Sigmoid colon (tissue), 7 donors: ENCODE measurements around the gene CYP26B1. TPM values are rescaled to one million over a fixed set of nuclear protein-coding genes. Genes with fewer than 3 reads are reported as not detected.

Source experiments
- DNase-seq: peaks from one replicate; pipeline ENCODE4 v3.0.0-alpha.2; 2019
- H3K27ac ChIP-seq, 4 donors: fragments of 200-600 bp; sonication (generic); one replicate each; pipeline ENCODE4 v1.5.1; 2016 to 2019; ENCODE audit warnings: mild to moderate bottlenecking in 1 of 4
- H3K27me3 ChIP-seq, 3 donors: fragments of 200-600 bp; sonication (generic); one replicate each; pipeline ENCODE4 v1.5.1; 2019; ENCODE audit warnings: mild to moderate bottlenecking in 1 of 3
- H3K36me3 ChIP-seq, 4 donors: fragments of 200-600 bp; sonication (generic); one replicate each; pipeline ENCODE4 v1.5.1; 2016 to 2019
- H3K4me1 ChIP-seq, 4 donors: fragments of 200-600 bp; sonication (generic); one replicate each; pipeline ENCODE4 v1.5.1; 2017 to 2019
- H3K4me3 ChIP-seq, 4 donors: fragments of 200-600 bp; sonication (generic); one replicate each; pipeline ENCODE4 v1.5.1; 2017 to 2019; ENCODE audit warnings: mild to moderate bottlenecking in 2 of 4, moderate library complexity in 1 of 4
- H3K9me3 ChIP-seq, 4 donors: fragments of 200-600 bp in 3 of 4; sonication (generic) in 3 of 4; one replicate each; pipeline versions ENCODE4 v1.5.1 to v1.6.1; 2013 to 2019
- EP300 ChIP-seq, 4 donors: sonication (generic); formaldehyde crosslinking; IDR thresholded peaks; one replicate each; pipeline ENCODE4 v1.6.1; 2017; ENCODE audit warnings: antibody characterized with exemption in 4 of 4
- POLR2A ChIP-seq, 2 donors: fragments of 450-650 bp; IDR thresholded peaks; one replicate each; pipeline ENCODE4 v1.6.1; 2016; ENCODE audit warnings: antibody characterized with exemption in 2 of 2, mild to moderate bottlenecking in 2 of 2, moderate library complexity in 2 of 2
- POLR2AphosphoS5 ChIP-seq, 4 donors: sonication (generic); formaldehyde crosslinking; IDR thresholded peaks; one replicate each; pipeline ENCODE4 v1.6.1; 2017; ENCODE audit warnings: antibody characterized with exemption in 4 of 4
- WGBS, 2 donors: extraction: QIAGEN DNeasy Blood & Tissue Kit; methylation state at CpG; one replicate each; pipeline ENCODE4 v1.1.7; 2013; 5-methylcytosine and 5-hydroxymethylcytosine counted together
- intact Hi-C: fragments of 100-400 bp; cut with DNase I; formaldehyde crosslinking; loops from one replicate; pipeline ENCODE4 v1.15.1; 2023
- polyA plus RNA-seq, 3 donors: library from polyadenylated mRNA; stranded (reverse); fragments of 200-250 nt; gene quantifications; one replicate each; pipeline ENCODE4 v1.2.3, GENCODE V29; 2013
- total RNA-seq, 4 donors: library from RNA; depleted of rRNA; stranded (reverse); fragments of >200 nt; gene quantifications; one replicate each; pipeline ENCODE4 v1.1.0, GENCODE V29; 2016
- TF ChIP-seq, protein P1 (sequence below), 4 experiments: fragments of 450-650 bp in 3 of 4; fragments of 200-600 bp in 1 of 4; IDR thresholded peaks; one replicate each; pipeline ENCODE4 v1.5.1; 2016 to 2019; ENCODE audit warnings: antibody characterized with exemption in 4 of 4, mild to moderate bottlenecking in 3 of 4, moderate library complexity in 2 of 4
- donor health status: healthy with polysubstance abuse.
- donor health status: Bipolar disorder and iron deficiency.
- donor health status: healthy.

The CYP26B1 gene
- total and polyA plus RNA-seq, 7 donors = 0.46 to 5.0 (median 2.5) TPM

- 79 to 89% methylated on average over 8 of the region's 8 CpGs for WGBS, 2 donors
- Histone ChIP-seq H3K27ac (no peak overlapping the region), H3K4me3 (no peak overlapping the region), H3K27me3 (peaks cover 0 to 19% (median 2%) of the 10 kb centered on the region in 3 donors), H3K9me3 (no peaks in the 10 kb centered on the region), H3K36me3 (no peaks in the 10 kb centered on the region), H3K4me1 (peaks cover 0 to 22% (median 20%) of the 10 kb centered on the region in 4 donors)
- TF ChIP-seq, protein P1, sequence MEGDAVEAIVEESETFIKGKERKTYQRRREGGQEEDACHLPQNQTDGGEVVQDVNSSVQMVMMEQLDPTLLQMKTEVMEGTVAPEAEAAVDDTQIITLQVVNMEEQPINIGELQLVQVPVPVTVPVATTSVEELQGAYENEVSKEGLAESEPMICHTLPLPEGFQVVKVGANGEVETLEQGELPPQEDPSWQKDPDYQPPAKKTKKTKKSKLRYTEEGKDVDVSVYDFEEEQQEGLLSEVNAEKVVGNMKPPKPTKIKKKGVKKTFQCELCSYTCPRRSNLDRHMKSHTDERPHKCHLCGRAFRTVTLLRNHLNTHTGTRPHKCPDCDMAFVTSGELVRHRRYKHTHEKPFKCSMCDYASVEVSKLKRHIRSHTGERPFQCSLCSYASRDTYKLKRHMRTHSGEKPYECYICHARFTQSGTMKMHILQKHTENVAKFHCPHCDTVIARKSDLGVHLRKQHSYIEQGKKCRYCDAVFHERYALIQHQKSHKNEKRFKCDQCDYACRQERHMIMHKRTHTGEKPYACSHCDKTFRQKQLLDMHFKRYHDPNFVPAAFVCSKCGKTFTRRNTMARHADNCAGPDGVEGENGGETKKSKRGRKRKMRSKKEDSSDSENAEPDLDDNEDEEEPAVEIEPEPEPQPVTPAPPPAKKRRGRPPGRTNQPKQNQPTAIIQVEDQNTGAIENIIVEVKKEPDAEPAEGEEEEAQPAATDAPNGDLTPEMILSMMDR (IDR thresholded peaks at IDR 0.05) = no peak
- TF ChIP-seq POLR2AphosphoS5 (IDR thresholded peaks at IDR 0.05) = no peak
- no peak for TF ChIP-seq POLR2A (IDR thresholded peaks at IDR 0.05)
- TF ChIP-seq EP300 (IDR thresholded peaks at IDR 0.05) = no peak
- intact Hi-C loops = no loop called here
- DNase-seq = no peak
Observed at GRCh38 chr2:72139471-72139873, 8.2 kb downstream of the CYP26B1 start.

DNA sequence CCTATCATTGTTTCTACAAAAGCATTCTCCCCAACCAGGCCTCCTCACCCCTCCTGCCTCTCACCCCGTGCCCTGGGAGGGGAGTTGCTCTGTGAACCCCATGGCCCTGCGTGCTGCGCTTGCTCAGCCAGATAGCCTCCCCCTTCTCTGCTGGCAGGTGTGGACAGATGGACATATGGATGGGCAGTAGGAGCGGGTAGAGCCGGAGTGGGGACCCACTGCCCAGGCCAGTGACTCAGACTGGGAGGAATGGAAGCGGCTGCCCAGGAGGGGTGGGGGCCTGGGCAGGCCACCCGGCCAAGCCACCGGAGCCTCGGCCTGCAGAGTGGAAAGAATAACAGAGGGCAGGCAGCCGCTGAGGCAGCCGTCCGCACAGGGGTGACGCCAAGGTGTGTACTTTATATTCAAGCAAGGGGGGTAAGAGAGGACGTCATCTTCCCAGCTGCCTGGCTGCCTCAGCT, 8.7 kb downstream of the CYP26B1 start:
- Histone ChIP-seq H3K27me3 (peaks cover 0 to 14% (median 0%) of the 10 kb centered on the region in 3 donors), H3K36me3 (no peaks in the 10 kb centered on the region), H3K9me3 (no peaks in the 10 kb centered on the region), H3K27ac (no peak overlapping the region), H3K4me3 (no peak overlapping the region), H3K4me1 (peaks cover 0 to 17% (median 14%) of the 10 kb centered on the region in 4 donors)
- WGBS, 2 donors = 43 to 76% methylated on average over 14 of the region's 14 CpGs
- DNase-seq = no peak
- intact Hi-C loops = no loop called here
- TF ChIP-seq, protein P1 (IDR thresholded peaks at IDR 0.05) = no peak
- no peak for TF ChIP-seq POLR2A (IDR thresholded peaks at IDR 0.05)
- no peak for TF ChIP-seq EP300 (IDR thresholded peaks at IDR 0.05)
- TF ChIP-seq POLR2AphosphoS5 (IDR thresholded peaks at IDR 0.05) = no peak

- H3K27ac ChIP-seq = no peak overlapping the region
- 32 to 70% methylated on average over 24 of the region's 24 CpGs for WGBS, 2 donors
- H3K36me3 ChIP-seq = no peaks in the 10 kb centered on the region
- H3K4me3 ChIP-seq = no peak overlapping the region
- peaks cover 0 to 7% (median 0%) of the 10 kb centered on the region in 3 donors for H3K27me3 ChIP-seq
- peaks cover 0 to 10% (median 7%) of the 10 kb centered on the region in 4 donors for H3K4me1 ChIP-seq
- intact Hi-C loops = no loop called here
- H3K9me3 ChIP-seq = no peaks in the 10 kb centered on the region
- TF ChIP-seq, protein P1 (IDR thresholded peaks at IDR 0.05) = no peak
- no peak for TF ChIP-seq EP300 (IDR thresholded peaks at IDR 0.05)
- no peak for TF ChIP-seq POLR2A (IDR thresholded peaks at IDR 0.05)
- TF ChIP-seq POLR2AphosphoS5 (IDR thresholded peaks at IDR 0.05) = no peak
- DNase-seq = peak; percentile 55
Observed at GRCh38 chr2:72138011-72138881, 9.4 kb downstream of the CYP26B1 start.

DNA sequence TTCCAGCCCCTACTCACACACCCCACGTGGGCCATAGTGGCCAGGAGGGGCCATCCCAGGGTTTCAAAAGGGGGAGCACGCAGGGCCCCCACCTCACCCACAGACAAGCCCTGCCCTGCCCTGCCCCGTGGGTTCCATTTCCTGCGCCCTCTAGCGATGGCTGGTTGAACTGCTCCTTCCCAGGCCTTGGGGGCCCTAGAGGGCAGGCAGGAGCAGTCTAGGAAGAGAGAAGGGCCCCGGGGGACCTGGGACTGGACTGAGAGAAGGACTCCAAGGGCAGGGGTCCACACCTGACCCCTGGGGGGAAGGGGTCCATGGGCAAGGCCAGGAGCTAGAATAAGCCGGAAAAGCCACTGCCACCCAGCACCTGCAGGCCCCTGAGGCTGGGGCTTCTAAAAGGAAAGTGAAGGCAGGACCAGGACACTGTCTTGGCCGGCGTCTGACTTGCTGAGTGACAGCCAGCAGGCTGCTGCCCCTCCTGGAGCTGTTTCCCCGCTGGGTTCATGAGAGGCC, 10.1 kb downstream of the CYP26B1 start:
- peaks cover 0 to under 1% (median 0%) of the 10 kb centered on the region in 3 donors for H3K27me3 ChIP-seq
- no peak for TF ChIP-seq POLR2AphosphoS5 (IDR thresholded peaks at IDR 0.05)
- TF ChIP-seq, protein P1 (IDR thresholded peaks at IDR 0.05) = peak; percentile 27 to 88 (median 78)
- no peaks in the 10 kb centered on the region for H3K9me3 ChIP-seq
- H3K27ac ChIP-seq = no peak overlapping the region
- H3K36me3 ChIP-seq = no peaks in the 10 kb centered on the region
- WGBS, 2 donors = 17 to 26% methylated on average over 10 of the region's 10 CpGs
- DNase-seq = peak; percentile 70
- no peak overlapping the region for H3K4me3 ChIP-seq
- H3K4me1 ChIP-seq = peaks cover 0 to 3% (median under 1%) of the 10 kb centered on the region in 4 donors
- intact Hi-C loops = no loop called here
